ENCODE measurements around the gene TAL1.

DNA sequence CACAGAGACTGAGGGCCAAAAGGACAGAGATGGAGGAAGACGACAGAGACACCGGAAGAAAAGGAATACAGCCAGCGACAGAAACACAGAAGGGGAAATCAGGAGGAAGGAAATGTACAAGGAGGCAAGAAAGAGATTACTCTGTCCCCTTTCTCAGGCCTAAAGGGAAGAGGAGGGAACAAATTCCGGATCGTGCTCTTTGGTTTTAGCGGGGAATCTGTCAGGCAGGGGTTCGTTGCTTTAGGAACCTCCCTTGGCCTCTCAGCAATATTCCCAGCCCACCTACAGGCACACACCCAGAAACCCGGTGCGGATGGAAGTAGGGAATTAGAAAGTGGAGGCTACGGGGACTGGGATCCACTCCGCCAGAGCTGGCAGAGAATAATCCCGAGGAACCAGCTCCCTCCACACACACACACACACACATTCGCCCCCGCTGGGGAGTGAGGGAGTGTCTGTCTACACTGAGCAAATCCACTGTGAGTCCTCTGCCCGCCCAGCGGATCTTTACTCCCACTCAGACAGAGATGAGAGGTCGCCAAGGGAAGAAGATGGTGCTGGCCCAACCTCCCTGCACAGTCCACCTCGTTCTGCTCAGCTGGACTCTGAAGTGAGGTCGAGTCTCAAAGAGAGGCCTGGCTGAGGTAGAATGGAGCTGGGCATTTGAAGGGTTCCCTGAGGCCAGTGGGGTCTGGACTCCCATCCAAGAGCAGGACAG, 5.7 kb downstream of the TAL1 start:
- TF ChIP-seq CTCF (IDR thresholded peaks at IDR 0.05): no peak
- TF ChIP-seq POLR2A (IDR thresholded peaks at IDR 0.05): no peak
